Right atrium auricular region (tissue), 2 donors: Measurements from ENCODE around the gene GLYR1. TPM values are rescaled to one million over a fixed set of nuclear protein-coding genes. Genes with fewer than 3 reads are reported as not detected.
A peak's percentile ranks its signal among the peaks of the same experiment; 100 is the strongest.

ENCODE experiments used
- DNase-seq: peaks from one replicate; pipeline ENCODE4 v3.0.0-alpha.2; 2019; ENCODE audit warnings: low spot score
- H3K27ac ChIP-seq, 2 donors: fragments of 200-600 bp; sonication (generic); 1 replicate in 1 of 2; 2 replicates in 1 of 2; pipeline ENCODE4 v1.5.1; 2016 to 2019
- H3K27me3 ChIP-seq, 2 donors: fragments of 200-600 bp; sonication (generic); one replicate each; pipeline versions ENCODE4 v1.5.1 to v1.6.0; 2017 to 2019
- H3K36me3 ChIP-seq: fragments of 200-600 bp; sonication (generic); one replicate; pipeline ENCODE4 v1.5.1; 2016
- H3K4me1 ChIP-seq, 2 donors: fragments of 200-600 bp; sonication (generic); one replicate each; pipeline versions ENCODE4 v1.5.1 to v1.6.0; 2017 to 2019
- H3K4me3 ChIP-seq, 2 donors: fragments of 200-600 bp; sonication (generic); 1 replicate in 1 of 2; 2 replicates in 1 of 2; pipeline ENCODE4 v1.5.1; 2017 to 2019; ENCODE audit warnings: mild to moderate bottlenecking in 1 of 2, moderate library complexity in 1 of 2
- H3K9me3 ChIP-seq, 2 donors: fragments of 200-600 bp; sonication (generic); one replicate each; pipeline ENCODE4 v1.5.1; 2019
- total RNA-seq, 2 donors: library from RNA; depleted of rRNA; stranded (reverse); fragments of >200 nt; gene quantifications; one replicate each; pipeline ENCODE4 v1.1.0, GENCODE V29; 2016
- TF ChIP-seq, protein P1 (sequence below), 2 donors: fragments of 200-600 bp; sonication (generic); IDR thresholded peaks; one replicate each; pipeline ENCODE4 v1.5.1; 2019; ENCODE audit warnings: antibody characterized with exemption in 2 of 2

GLYR1 gene
- total RNA-seq, 2 donors from 2014 or later: 37.4 to 39.4 TPM

DNA sequence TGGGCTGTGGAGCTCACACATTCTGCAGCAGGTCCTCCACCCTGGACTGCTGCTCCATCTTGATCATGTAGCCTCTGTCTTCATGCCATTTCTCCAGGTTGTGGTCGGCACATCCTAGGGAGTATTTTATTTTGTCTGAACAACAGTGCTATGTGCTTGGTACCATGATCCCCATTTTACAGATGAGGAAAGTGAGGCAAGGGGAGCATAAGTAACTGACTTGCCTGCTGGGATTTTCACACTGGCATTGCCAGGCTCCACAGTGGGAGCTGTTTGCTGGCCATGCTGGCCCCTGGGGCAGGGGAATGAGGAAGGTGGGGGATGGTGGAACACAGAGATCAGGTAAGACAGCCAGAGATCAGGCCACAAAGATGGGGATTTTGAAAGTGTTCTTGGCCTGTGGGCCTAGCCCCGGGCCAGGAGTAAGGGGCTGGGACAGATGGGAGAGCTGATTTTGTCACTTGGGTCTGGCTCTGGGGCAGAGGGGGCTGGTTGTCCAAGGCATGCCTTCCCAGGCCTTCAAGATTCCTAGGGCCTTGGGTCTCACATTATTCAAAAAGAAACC is 70.9 kb downstream of the GLYR1 start:
- TF ChIP-seq, protein P1, sequence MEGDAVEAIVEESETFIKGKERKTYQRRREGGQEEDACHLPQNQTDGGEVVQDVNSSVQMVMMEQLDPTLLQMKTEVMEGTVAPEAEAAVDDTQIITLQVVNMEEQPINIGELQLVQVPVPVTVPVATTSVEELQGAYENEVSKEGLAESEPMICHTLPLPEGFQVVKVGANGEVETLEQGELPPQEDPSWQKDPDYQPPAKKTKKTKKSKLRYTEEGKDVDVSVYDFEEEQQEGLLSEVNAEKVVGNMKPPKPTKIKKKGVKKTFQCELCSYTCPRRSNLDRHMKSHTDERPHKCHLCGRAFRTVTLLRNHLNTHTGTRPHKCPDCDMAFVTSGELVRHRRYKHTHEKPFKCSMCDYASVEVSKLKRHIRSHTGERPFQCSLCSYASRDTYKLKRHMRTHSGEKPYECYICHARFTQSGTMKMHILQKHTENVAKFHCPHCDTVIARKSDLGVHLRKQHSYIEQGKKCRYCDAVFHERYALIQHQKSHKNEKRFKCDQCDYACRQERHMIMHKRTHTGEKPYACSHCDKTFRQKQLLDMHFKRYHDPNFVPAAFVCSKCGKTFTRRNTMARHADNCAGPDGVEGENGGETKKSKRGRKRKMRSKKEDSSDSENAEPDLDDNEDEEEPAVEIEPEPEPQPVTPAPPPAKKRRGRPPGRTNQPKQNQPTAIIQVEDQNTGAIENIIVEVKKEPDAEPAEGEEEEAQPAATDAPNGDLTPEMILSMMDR (IDR thresholded peaks at IDR 0.05): no peak
- H3K36me3 ChIP-seq: no peaks in the 10 kb centered on the region
- no peak overlapping the region for H3K4me3 ChIP-seq
- DNase-seq: no peak
- H3K27me3 ChIP-seq: no peaks in the 10 kb centered on the region
- H3K27ac ChIP-seq: no peak overlapping the region
- H3K4me1 ChIP-seq: no peaks in the 10 kb centered on the region
- no peaks in the 10 kb centered on the region for H3K9me3 ChIP-seq

DNA sequence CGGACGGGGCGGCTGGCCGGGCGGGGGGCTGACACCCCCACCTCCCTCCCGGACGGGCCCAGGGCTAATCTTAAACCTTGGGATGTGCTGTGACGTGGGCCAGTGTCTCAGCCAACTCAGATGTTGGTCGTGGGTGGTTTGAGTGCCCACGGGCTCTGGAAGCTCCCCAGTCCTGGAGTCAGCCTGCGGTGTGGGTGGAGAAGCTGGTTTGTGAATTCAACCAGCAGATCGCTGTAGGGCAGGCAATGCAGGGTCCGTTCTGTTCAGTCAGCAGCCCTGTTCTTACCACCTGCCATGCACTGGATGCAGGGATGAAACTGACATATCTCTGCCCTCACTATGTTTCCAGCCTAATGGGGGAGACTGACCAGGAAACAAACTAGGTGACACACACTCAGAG is 72.1 kb downstream of the GLYR1 start:
- DNase-seq: no peak
- Histone ChIP-seq H3K9me3 (no peaks in the 10 kb centered on the region), H3K36me3 (no peaks in the 10 kb centered on the region), H3K27me3 (no peaks in the 10 kb centered on the region), H3K4me3 (no peak overlapping the region), H3K4me1 (no peaks in the 10 kb centered on the region), H3K27ac (no peak overlapping the region)
- TF ChIP-seq, protein P1 (IDR thresholded peaks at IDR 0.05): no peak

DNA sequence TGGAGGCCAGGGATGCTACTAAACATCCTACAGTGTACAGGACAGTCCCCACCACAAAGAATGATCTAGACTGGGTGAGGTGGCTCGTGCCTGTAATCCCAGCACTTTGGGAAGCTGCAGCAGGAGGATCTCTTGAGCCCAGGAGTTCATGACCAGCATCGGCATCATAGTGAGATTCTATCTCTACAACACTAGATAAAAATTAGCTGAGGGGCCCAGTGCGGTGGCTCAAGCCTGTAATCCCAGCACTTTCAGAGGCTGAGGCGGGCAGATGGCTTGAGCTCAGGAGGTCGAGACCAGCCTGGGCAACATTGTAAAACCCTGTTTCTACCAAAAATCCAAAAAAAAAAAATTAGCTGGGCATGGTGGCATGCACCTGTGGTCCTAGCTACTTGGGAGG is 74.7 kb downstream of the GLYR1 start:
- Histone ChIP-seq H3K4me1 (peaks cover 0 to 11% of the 10 kb centered on the region in 2 donors), H3K27ac (no peak overlapping the region), H3K4me3 (no peak overlapping the region), H3K9me3 (no peaks in the 10 kb centered on the region), H3K36me3 (no peaks in the 10 kb centered on the region), H3K27me3 (no peaks in the 10 kb centered on the region)
- TF ChIP-seq, protein P1 (IDR thresholded peaks at IDR 0.05): no peak
- DNase-seq: no peak

DNA sequence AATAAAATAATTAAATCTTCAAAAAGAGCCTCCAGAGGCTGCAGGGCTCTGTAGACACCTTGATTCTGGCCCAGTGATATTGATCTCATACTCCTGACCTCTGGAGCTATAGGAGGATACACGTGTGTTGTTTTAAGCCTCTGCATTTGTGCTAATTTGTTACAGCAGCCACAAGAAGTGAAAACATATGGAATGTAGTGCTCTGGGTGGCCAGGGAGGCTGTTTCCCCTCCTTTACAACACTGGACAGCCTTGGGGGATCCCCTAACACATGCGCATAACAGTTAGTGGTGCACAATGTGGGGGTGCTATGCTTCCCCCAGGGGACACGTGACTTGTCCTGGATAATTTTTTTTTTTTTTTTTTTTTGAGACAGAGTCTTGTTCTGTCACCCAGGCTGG is 75.4 kb downstream of the GLYR1 start:
- Histone ChIP-seq H3K4me1 (peaks cover 0 to 12% of the 10 kb centered on the region in 2 donors), H3K4me3 (no peak overlapping the region), H3K36me3 (no peaks in the 10 kb centered on the region), H3K27me3 (no peaks in the 10 kb centered on the region), H3K9me3 (no peaks in the 10 kb centered on the region), H3K27ac (no peak overlapping the region)
- DNase-seq: no peak
- TF ChIP-seq, protein P1 (IDR thresholded peaks at IDR 0.05): no peak

DNA sequence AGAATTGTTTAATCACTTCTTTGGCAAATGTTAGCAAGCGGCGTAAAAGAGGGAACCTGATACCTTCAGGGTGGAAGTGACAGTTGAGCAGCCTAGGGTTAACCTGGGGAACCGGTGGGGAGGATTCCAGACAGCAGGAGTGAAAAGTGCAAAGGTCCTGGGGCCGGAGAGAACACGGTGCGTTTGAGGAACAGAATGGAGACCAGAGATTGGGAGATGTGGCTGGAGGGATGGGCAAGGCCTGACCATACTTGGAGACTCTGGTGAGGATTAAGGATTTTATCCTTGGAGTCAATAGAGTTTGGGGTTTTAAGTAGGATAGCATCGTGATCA is 77.8 kb downstream of the GLYR1 start:
- peak overlapping the region in 1 of 2 donors; percentile 100 for H3K4me3 ChIP-seq
- peaks cover 2% of the 10 kb centered on the region for H3K36me3 ChIP-seq
- H3K4me1 ChIP-seq: peaks cover 0 to 31% of the 10 kb centered on the region in 2 donors
- no peaks in the 10 kb centered on the region for H3K27me3 ChIP-seq
- peak overlapping the region in 1 of 2 donors; percentile 74 for H3K27ac ChIP-seq
- no peaks in the 10 kb centered on the region for H3K9me3 ChIP-seq
- TF ChIP-seq, protein P1 (IDR thresholded peaks at IDR 0.05): no peak
- no peak for DNase-seq
